Spleen (tissue), 7 donors: Measurements from ENCODE around the gene KRTAP10-3.

Experiments used
- POLR2A ChIP-seq, 3 donors: fragments of 450-650 bp; IDR thresholded peaks; one replicate each; pipeline ENCODE4 v1.5.1; 2017; ENCODE audit warnings: antibody characterized with exemption in 3 of 3, mild to moderate bottlenecking in 1 of 3
- POLR2AphosphoS5 ChIP-seq, 3 donors: sonication (generic); formaldehyde crosslinking; IDR thresholded peaks; one replicate each; pipeline ENCODE4 v1.5.1; 2017; ENCODE audit warnings: antibody characterized with exemption in 3 of 3
- TF ChIP-seq, protein P1 (sequence below), 11 experiments: fragments of 200-600 bp in 7 of 11; fragments of 450-650 bp in 4 of 11; sonication (generic) in 4 of 11; IDR thresholded peaks in 8 of 11; conservative IDR thresholded peaks in 3 of 11; 1 replicate in 7 of 11; 2 replicates in 4 of 11; pipeline versions ENCODE4 v1.4.0 to v1.8.0; 2016 to 2021; ENCODE audit warnings: antibody characterized with exemption in 11 of 11, inconsistent platforms in 4 of 11, mild to moderate bottlenecking in 1 of 11
- donor health status: DM: no; HTN: no; CAD: no; lungs with moderate emphysema.
- donor health status: DM: no; HTN: no; CAD: no.
- donor health status: DM: no; HTN: no; CAD: no.

DNA sequence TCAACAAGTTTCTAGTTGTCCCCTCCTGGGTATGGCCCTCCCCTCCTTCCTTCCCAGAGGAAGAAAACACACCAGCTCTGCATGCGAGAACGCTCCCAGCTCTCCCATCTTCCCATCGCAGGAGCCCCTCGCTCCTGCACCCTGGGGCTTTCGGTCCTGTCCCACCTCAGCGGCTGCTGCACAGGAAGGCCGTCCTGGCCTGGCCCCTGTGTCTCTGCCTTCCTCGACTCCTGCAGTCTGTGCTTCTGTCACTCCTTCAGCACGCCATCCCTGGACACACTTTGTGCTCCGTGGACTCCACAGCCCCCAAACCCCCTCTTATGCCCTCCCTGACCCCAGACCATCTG lies 41.8 kb downstream of the KRTAP10-3 start:
- no peak for TF ChIP-seq POLR2A (IDR thresholded peaks at IDR 0.05)
- TF ChIP-seq, protein P1, sequence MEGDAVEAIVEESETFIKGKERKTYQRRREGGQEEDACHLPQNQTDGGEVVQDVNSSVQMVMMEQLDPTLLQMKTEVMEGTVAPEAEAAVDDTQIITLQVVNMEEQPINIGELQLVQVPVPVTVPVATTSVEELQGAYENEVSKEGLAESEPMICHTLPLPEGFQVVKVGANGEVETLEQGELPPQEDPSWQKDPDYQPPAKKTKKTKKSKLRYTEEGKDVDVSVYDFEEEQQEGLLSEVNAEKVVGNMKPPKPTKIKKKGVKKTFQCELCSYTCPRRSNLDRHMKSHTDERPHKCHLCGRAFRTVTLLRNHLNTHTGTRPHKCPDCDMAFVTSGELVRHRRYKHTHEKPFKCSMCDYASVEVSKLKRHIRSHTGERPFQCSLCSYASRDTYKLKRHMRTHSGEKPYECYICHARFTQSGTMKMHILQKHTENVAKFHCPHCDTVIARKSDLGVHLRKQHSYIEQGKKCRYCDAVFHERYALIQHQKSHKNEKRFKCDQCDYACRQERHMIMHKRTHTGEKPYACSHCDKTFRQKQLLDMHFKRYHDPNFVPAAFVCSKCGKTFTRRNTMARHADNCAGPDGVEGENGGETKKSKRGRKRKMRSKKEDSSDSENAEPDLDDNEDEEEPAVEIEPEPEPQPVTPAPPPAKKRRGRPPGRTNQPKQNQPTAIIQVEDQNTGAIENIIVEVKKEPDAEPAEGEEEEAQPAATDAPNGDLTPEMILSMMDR (IDR thresholded peaks at IDR 0.05 in 8 of 11, conservative IDR thresholded peaks at IDR 0.05 in 3 of 11), result no peak
- TF ChIP-seq POLR2AphosphoS5 (IDR thresholded peaks at IDR 0.05), result no peak
